ENCODE data around the gene SRCAP.
A peak's percentile ranks its signal among the peaks of the same experiment; 100 is the strongest.
"Not testable (repeated sequence)": the region's sequence is repeated elsewhere in the genome, so short reads cannot be mapped to it uniquely, and the experiment has no call there.

The SRCAP gene

DNA sequence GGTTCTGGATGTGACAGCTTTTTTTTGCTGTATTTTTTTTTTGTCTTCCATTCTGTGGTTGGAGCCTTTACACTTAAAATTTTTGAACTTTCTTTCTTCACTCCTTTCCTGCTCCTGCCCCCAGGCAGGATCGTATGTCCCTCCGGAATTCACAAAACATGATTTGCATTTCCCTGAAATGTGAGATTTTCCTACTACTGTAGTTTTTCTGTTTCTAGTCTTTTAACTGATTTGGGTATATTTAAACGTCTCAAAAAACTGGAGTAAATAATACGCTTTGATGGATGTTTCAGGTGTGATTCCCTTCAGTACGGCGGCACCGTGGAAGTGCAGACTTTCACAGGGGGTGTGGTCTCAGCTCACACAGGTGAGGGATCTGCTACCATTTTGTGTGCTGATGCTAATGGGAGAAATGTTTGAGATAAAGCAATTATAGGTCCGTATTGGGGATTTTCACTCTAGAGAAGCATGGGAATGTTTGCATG lies 686 bp downstream of the SRCAP start:
- DNase-seq: no peak

DNA sequence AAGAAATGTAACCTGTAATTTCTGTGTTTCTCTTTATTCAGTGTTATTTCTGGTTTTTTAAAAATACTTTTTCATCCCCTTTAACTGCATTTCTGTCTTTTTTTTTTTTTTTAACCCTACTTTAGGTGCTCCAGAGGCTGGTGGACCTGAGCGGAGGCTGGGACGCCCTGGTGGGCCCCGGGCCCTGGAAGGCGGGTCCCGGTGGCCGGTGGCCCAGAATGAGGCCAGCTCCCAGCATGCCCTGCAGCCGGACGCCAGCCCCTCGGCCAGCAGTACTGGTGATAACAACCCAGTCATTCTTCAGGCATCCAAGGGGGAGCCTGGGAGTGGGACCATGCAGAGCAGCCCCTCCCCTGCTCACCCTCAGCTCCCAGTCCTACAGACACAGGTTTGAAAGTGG lies 1.5 kb downstream of the SRCAP start:
- no peak for DNase-seq

DNA sequence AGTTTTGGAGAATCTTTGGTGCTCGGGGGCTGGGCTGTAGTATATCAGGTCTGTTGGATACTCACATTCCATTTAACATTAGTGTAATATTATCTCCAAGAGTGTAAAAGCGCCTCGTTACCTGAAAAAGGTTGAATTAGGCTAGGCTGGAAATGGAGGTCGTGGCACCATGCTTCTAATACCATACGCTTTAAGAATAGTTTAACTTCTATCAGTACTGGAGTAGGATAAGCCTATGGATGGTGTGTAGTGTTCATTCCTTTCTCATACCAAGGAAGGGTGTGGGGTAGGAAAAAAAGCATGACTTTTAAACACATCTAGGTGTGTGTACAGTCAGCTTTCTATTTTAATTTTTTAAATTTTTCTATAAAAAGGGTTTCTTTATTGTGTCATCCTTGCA lies 2.0 kb downstream of the SRCAP start:
- no peak for DNase-seq

DNA sequence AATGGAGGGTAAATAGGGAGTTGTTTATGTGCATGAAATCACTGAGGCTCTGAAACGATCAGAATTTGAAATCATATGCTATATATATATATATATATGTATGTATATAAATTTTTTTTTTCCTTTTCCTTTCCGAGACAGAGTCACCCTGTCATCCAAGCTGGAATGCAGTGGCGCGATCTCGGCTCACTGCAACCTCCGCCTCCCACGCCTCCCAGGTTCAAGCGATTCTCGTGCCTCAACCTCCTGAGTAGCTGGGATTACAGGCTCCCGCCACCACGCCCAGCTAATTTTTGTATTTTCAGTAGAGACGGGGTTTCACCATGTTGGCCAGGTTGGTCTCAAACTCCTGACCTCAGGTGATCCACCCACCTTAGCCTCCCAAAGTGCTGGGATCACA lies 4.1 kb downstream of the SRCAP start:
- DNase-seq: not testable (repeated sequence)

DNA sequence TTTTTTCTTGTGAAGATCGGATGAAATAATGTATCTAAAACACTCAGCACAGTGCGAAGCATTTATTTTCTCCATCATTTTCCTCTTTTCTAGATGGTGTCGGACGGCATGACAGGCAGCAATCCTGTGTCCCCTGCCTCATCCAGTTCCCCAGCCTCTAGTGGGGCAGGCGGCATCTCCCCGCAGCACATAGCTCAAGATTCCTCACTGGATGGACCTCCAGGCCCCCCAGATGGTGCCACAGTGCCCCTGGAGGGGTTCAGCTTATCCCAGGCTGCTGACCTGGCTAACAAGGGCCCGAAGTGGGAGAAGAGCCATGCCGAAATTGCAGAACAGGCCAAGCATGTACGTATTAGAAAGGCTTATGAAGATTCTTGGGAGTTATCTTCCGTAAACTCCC lies 5.0 kb downstream of the SRCAP start:
- no peak for DNase-seq

DNA sequence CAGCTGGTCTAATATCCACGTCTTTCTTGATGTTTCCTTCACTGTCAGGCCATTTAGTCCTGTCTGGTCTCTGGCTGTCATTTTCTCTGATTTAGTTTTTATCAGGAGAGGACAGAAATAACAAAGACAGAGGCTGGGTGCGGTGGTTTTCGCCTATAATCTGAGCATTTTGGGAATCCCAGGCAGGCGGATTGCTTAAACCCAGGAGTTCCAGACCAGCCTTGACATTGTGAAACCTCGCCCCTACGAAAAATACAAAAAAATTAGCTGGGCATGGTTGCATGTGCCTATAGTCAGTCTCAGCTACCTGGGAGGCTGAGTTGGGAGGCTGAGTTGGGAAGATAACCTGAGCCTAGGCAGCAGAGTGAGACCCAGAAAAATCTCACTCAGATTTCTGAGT lies 7.1 kb downstream of the SRCAP start:
- DNase-seq: no peak

DNA sequence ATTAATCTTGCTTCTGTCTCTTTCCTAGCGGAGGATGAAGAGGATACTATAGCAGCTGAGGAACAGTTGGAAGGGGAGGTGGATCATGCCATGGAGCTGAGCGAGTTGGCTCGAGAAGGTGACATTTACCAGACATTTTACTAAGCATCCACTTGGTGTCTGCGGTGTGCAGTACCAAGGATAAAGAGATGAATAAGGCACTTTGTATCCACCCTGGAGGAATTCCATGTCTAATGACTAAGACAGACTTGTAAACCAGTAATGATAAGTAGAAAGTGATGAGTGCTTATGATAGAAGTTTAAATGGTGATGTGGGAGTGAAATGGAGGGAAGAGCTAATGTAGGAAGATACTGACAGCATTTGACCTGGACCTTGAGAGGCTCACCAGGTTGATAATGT lies 12.0 kb downstream of the SRCAP start:
- DNase-seq: no peak

DNA sequence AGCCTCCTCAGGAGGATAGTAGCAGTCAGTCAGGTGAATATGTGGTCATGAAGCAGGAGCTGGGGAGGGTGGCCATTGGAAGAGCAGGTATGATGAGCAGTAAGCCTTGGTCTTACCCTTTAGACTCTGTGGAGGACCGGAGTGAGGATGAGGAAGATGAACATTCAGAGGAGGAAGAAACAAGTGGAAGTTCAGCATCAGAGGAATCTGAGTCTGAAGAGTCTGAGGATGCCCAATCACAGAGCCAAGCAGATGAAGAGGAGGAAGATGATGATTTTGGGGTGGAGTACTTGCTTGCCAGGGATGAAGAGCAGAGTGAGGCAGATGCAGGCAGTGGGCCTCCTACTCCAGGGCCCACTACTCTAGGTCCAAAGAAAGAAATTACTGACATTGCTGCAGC lies 12.7 kb downstream of the SRCAP start:
- no peak for DNase-seq

DNA sequence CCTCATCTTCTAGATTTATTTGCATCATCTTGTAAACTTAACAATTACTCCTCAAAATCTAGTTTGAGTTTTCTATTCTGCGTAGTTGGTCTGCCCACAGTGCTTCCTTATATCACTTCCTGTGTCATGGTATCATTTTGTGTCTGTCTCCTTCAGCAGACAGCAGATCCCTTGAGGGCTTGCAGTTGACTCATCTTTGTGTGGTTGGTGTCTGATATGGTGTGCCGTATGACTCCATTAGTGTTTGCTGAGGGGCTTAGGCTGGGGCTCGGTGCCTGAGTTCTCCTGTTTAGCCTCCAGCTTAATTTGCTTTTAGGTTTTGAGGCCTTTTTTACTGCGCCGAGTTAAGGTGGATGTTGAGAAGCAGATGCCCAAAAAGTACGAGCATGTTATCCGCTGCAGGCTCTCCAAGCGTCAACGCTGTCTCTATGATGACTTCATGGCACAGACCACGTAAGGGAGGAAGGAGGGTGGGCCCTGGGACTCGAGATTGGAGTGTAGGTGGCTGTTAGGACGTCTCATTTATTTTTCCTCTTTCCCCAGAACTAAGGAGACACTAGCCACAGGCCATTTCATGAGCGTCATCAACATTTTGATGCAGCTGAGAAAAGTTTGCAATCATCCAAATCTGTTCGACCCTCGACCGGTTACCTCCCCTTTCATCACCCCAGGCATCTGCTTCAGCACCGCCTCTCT lies 16.9 kb downstream of the SRCAP start:
- peak; percentile 44 for DNase-seq

DNA sequence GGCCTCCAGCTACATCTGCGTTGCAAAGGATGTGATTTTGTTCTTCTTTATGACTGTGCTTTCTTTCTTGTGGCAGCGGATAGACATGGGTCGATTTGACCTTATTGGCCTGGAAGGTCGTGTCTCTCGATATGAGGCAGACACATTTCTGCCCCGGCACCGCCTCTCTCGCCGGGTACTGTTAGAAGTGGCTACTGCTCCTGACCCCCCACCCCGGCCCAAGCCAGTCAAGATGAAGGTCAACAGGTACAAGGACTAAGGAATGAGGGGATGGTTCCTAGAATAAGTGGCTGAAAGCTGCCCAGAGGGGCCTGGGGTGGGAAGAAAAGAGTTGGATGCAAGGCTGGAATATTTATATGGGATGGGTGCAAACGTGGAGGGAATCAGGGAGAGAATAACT lies 21.1 kb downstream of the SRCAP start:
- DNase-seq: no peak

DNA sequence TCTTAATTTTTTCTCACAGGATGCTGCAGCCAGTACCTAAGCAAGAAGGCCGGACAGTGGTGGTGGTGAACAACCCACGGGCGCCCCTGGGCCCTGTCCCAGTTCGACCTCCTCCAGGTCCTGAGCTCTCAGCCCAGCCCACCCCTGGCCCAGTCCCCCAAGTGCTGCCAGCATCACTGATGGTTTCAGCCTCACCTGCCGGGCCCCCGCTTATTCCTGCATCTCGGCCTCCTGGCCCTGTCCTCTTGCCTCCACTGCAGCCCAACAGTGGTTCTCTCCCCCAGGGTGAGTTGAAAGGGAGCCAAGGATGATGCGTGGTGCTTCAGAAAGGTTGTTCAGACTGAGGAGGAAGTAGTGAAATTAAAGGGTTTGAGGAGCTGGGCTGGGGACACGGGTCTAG lies 21.7 kb downstream of the SRCAP start:
- no peak for DNase-seq

DNA sequence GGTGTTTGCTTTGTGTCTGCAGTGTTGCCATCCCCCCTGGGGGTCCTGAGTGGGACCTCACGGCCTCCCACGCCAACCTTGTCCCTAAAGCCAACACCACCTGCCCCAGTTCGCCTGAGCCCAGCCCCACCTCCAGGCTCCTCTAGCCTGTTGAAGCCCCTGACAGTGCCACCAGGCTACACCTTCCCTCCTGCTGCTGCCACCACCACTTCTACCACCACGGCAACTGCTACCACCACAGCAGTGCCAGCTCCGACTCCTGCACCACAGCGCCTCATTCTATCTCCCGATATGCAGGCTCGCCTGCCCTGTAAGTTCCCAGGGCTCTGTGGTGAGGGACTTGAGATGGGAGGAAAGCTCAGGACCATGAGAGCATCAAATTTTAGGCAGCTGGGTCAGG lies 22.2 kb downstream of the SRCAP start:
- no peak for DNase-seq

DNA sequence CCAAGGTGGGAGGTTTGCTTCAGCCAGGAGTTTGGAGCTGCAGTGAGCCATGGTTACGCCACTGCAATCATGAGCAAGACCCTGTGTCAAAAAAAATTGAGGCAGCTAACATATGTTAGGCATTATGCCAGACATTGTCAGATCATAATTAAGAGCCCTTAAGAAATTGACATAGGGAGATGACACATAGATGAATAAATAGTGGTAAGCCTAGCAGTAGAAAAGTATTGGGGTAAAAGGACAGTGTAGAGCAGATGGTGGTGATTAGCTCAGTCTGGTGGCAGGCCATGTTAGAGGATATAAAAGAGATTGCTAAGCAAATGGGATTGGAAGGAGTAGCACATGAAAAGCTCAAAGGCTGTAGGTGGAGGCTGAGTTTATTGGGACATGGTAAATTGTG lies 22.6 kb downstream of the SRCAP start:
- DNase-seq: no peak

DNA sequence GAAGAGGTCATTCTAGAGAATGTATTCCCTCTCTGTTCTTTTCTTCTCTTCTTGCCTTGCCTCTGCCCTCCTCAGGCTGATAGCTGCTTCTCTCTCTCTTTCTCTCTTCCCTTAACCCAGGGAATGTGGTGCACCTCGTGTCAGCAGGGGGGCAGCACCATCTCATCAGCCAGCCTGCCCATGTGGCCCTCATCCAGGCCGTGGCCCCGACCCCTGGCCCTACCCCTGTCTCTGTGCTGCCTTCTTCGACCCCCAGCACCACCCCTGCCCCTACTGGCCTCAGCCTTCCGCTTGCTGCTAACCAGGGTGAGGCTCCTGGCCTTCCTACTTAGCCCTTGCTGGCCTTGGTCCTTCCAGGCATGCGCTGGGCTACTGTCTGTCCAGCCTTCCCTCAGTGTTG lies 23.5 kb downstream of the SRCAP start:
- DNase-seq: no peak

DNA sequence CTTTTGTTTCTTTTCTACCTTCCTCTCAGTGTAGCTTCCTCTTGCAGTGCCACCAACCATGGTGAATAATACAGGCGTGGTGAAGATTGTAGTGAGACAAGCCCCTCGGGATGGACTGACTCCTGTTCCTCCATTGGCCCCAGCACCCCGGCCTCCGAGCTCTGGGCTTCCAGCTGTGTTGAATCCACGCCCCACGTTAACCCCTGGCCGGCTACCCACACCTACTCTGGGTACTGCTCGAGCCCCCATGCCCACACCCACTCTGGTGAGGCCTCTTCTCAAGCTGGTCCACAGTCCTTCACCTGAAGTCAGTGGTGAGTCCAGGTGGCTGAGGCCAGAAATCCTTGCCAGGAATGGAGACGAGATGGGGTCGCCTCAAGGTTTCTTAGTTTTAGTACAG lies 23.9 kb downstream of the SRCAP start:
- DNase-seq: no peak

DNA sequence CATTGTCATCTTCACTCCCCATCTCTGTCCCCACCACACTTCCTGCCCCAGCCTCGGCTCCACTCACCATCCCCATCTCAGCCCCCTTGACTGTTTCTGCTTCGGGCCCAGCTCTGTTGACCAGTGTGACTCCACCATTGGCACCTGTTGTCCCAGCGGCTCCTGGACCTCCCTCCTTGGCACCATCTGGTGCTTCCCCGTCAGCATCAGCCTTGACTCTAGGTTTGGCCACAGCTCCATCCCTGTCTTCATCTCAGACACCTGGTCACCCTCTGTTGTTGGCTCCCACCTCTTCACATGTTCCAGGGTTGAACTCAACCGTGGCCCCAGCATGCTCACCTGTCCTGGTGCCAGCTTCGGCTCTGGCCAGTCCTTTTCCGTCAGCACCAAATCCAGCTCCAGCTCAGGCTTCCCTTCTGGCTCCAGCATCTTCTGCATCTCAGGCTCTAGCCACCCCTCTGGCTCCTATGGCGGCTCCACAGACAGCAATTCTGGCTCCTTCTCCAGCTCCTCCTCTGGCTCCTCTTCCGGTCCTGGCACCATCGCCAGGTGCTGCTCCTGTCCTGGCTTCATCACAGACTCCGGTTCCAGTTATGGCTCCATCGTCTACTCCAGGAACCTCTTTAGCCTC lies 24.9 kb downstream of the SRCAP start:
- no peak for DNase-seq

DNA sequence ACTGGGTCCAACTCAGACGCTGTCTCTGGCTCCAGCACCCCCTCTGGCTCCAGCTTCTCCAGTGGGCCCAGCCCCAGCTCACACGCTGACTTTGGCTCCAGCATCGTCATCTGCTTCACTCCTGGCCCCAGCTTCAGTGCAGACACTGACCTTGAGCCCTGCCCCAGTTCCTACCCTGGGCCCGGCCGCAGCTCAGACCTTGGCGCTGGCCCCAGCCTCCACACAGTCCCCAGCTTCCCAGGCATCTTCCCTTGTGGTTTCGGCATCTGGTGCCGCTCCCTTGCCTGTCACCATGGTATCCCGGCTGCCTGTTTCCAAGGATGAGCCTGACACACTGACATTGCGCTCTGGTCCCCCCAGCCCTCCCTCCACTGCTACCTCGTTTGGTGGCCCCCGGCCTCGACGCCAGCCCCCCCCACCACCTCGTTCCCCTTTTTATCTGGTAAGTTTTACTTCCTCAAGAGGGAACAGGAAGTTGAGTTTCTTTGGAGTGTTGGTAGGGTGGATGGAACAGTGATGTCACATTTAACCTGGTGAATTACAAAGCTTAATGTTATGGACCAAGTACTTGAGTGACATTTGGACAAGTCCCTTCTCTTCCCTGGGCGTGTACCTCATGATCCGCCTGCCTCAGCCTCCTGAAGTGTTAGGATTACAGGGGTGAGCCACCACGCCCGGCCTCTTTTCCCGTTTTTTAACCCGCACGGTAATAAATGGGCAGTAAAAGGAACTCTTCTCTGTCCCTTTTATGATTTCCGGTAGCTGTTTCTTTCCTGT lies 25.9 kb downstream of the SRCAP start:
- no peak for DNase-seq

DNA sequence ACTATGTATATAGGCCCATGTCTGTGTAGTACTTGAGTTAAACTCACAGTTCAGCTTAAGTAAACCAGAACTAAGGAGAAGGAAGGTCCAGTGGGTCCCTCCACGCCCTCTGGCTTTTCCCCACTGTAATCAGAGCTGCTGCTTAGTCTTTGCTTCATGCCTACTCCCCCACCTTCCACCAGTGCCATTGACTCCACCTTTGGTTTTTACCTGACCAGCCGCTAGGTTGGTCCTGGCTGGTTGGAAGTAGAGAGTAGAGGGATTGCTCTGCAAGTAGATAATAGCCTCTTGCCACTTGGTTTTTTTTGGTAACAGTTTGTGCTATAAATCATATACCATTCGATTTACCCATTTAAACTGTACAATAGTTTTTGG lies 26.4 kb downstream of the SRCAP start:
- no peak for DNase-seq

DNA sequence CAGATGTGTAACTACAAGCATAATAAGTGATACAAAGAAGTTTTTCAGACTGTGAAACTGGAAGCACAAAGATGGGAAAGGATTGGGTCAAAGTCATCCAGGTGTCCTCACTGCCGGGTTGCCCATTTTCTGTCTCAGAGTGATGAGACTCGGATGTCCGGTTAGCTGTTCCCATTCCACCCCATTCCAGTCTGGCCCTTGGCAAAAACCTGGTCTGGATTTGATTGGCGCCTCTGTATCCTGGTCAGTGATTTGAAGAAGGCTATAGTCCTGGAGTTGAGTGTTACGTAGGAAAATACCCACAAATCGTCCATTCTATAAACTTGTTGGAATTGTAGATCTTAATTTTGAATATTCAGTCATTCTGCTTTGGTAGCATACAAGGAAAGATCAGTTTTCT lies 29.4 kb downstream of the SRCAP start:
- no peak for DNase-seq

DNA sequence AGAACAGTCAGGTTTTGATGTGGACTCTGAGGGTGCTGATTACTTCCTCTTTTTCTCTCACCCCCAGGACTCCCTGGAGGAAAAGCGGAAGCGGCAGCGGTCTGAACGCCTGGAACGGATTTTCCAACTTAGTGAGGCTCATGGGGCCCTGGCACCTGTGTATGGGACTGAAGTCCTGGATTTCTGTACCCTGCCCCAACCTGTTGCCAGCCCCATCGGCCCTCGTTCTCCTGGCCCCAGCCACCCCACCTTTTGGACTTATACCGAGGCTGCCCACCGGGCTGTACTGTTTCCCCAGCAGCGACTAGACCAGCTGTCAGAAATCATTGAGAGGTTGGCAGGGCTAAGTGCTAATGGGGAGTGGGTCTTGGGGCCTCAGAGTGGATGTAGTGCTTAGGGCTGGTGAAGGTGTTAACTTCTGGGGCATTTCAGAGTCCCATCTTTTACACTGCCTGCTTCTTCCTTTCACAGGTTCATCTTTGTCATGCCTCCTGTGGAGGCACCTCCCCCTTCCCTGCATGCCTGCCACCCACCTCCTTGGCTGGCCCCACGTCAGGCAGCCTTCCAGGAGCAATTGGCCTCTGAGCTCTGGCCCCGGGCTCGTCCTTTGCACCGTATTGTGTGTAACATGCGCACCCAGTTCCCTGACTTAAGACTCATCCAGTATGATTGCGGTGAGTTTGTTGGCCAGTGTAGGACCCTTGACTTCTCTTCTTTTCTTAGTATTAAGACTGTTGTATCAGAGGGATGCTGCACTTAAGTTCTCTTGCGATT lies 30.1 kb downstream of the SRCAP start:
- DNase-seq: no peak

DNA sequence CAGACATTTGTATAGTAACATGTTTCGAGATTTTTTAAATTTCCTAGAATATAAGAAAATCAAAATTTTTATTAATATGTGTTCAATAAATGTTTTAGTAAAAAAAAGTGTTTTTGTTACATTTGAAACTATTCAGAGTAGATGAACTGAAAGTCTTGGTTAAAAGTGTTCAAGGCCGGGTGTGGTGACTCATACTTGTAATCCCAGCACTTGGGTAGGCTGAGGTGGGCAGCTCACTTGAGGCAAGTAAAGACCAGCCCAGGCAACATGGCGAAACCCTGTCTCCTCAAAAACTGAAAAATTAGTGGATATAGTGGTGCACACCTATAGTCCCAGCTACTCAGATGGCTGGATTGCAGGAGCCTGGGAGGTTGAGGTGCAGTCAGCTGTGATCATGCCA lies 32.4 kb downstream of the SRCAP start:
- no peak for DNase-seq

DNA sequence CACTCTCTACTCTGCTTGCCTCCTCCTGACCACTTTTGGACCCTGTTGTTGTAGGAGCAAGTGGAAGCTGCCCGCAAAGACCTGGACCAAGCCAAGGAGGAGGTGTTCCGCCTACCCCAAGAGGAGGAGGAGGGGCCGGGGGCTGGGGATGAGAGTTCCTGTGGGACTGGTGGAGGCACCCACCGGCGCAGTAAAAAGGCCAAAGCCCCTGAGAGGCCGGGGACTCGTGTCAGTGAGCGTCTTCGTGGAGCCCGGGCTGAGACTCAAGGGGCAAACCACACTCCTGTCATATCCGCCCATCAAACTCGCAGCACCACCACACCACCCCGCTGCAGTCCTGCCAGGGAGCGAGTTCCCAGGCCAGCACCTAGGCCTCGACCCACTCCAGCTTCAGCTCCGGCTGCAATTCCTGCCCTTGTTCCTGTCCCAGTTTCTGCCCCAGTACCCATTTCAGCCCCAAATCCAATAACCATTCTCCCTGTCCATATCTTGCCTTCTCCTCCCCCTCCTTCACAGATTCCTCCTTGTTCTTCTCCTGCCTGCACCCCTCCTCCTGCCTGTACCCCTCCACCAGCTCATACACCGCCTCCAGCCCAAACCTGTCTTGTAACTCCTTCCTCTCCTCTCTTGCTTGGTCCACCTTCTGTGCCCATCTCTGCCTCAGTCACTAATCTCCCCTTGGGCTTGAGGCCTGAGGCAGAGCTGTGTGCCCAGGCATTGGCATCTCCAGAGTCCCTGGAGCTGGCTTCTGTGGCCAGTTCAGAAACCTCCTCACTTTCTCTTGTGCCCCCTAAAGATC lies 38.2 kb downstream of the SRCAP start:
- no peak for DNase-seq

Data from activated CD8-positive, alpha-beta memory T cell treated with anti-CD3 and anti-CD28 coated beads, Interleukin-2, amount 50 U/mL, for 4 hours (primary cell).